22Rv1 (cell line): ENCODE data around the gene ZNF208.

ENCODE experiments used
- CTCF ChIP-seq: fragments of 450-650 bp; IDR thresholded peaks from 2 replicates; pipeline ENCODE4 v1.5.1; 2017; ENCODE audit warnings: mild to moderate bottlenecking
- ZFX ChIP-seq: fragments of 450-650 bp; IDR thresholded peaks from 2 replicates; pipeline ENCODE4 v1.6.1; 2017; ENCODE audit warnings: antibody characterized with exemption, borderline replicate concordance

DNA sequence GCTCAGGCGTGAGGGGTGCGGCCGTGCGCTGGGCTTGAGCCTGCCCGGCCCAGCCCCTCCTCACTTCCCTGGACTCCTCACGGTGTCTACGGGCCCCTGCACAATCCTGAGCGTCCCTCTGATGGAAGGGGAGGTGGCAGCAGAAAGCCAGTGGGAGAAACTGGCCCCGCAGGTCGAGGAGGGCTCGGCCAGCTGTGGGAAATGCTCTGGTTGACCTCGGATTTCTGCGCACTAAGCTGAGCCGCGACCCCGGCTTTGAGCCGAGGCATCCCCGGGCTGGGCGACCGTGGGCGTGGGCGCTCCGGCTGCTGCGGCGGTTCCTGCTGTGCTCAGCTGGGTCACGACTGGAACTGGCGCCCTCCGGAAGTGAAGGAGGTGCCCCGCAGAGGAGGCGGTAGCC lies 70.1 kb downstream of the ZNF208 start:
- TF ChIP-seq CTCF (no peak), ZFX (no peak)
